Sigmoid colon (tissue), 4 donors: ENCODE data around the gene CORO1C.

Experiments
- EP300 ChIP-seq, 4 donors: sonication (generic); formaldehyde crosslinking; IDR thresholded peaks; one replicate each; pipeline ENCODE4 v1.6.1; 2017; ENCODE audit warnings: antibody characterized with exemption in 4 of 4
- POLR2AphosphoS5 ChIP-seq, 4 donors: sonication (generic); formaldehyde crosslinking; IDR thresholded peaks; one replicate each; pipeline ENCODE4 v1.6.1; 2017; ENCODE audit warnings: antibody characterized with exemption in 4 of 4
- TF ChIP-seq, protein P1 (sequence below), 4 experiments: fragments of 450-650 bp in 3 of 4; fragments of 200-600 bp in 1 of 4; IDR thresholded peaks; one replicate each; pipeline ENCODE4 v1.5.1; 2016 to 2019; ENCODE audit warnings: antibody characterized with exemption in 4 of 4, mild to moderate bottlenecking in 3 of 4, moderate library complexity in 2 of 4

DNA sequence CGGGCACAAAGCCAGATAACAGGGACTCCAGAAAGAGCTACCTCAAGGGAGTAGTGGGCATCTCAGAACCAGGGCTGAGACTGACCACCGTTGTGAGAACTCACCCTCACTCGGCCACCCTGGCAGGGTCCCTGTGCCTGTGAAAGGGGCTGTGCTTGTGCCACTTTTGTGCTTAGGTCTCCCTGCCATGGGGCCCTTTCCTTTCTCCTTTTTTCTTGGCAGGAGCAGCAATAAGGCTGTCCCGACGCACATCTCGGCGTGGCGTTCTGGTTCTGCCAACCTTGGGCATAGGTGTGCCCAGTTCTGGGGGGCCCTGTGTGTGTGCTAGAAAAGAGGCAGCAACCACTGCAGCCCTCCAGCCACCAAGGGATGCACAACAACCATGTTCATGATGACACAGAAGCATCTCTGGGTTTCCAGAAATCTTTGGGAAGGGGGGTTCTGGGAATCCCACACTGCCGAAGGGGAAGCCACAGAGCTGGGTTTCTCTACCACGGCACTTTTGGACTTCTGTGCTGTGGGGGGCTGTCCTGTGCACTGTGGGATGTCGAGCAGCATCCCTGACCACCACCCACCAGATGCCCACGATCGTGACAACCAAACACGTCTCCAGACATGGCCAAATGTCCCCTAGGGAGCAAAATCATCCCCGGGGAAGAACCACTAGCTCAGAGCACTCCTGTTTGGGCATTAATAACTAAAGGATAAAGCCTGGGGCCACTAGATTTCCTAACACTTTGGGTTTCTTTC lies 120.3 kb downstream of the CORO1C start:
- TF ChIP-seq, protein P1, sequence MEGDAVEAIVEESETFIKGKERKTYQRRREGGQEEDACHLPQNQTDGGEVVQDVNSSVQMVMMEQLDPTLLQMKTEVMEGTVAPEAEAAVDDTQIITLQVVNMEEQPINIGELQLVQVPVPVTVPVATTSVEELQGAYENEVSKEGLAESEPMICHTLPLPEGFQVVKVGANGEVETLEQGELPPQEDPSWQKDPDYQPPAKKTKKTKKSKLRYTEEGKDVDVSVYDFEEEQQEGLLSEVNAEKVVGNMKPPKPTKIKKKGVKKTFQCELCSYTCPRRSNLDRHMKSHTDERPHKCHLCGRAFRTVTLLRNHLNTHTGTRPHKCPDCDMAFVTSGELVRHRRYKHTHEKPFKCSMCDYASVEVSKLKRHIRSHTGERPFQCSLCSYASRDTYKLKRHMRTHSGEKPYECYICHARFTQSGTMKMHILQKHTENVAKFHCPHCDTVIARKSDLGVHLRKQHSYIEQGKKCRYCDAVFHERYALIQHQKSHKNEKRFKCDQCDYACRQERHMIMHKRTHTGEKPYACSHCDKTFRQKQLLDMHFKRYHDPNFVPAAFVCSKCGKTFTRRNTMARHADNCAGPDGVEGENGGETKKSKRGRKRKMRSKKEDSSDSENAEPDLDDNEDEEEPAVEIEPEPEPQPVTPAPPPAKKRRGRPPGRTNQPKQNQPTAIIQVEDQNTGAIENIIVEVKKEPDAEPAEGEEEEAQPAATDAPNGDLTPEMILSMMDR (IDR thresholded peaks at IDR 0.05) = no peak
- TF ChIP-seq POLR2AphosphoS5 (IDR thresholded peaks at IDR 0.05) (no peak), EP300 (IDR thresholded peaks at IDR 0.05) (no peak)
